Left lung (tissue), 14 donors: Measurements from ENCODE around the gene OR4Q2. TPM values are rescaled to one million over a fixed set of nuclear protein-coding genes. Genes with fewer than 3 reads are reported as not detected.
"Not testable (repeated sequence)": the region's sequence is repeated elsewhere in the genome, so short reads cannot be mapped to it uniquely, and the experiment has no call there.

Experiments
- ATAC-seq: fragments of 200-7000 bp; cut with Tn5 transposase; one replicate; pipeline ENCODE4 v1.9.1; 2020; ENCODE audit warnings: moderate library complexity
- DNase-seq, 4 donors: peaks; one replicate each; pipeline ENCODE4 v3.0.0-alpha.2; 2013 to 2020
- H3K27ac ChIP-seq, 2 donors: fragments of 200-600 bp; sonication (generic) in 1 of 2; one replicate each; pipeline versions ENCODE4 v1.5.0 to v1.8.0; 2020 to 2021
- H3K27me3 ChIP-seq, 2 donors: fragments of 200-600 bp; sonication (generic) in 1 of 2; one replicate each; pipeline versions ENCODE4 v1.5.0 to v1.8.0; 2020 to 2021
- H3K36me3 ChIP-seq, 2 donors: fragments of 200-600 bp; sonication (generic) in 1 of 2; one replicate each; pipeline versions ENCODE4 v1.5.0 to v1.8.0; 2020 to 2021
- H3K4me1 ChIP-seq, 2 donors: fragments of 200-600 bp; one replicate each; pipeline ENCODE4 v1.8.0; 2021
- H3K4me3 ChIP-seq, 2 donors: fragments of 200-600 bp; sonication (generic) in 1 of 2; one replicate each; pipeline versions ENCODE4 v1.5.0 to v1.8.0; 2020 to 2021; ENCODE audit warnings: mild to moderate bottlenecking in 1 of 2
- H3K9me3 ChIP-seq, 2 donors: fragments of 200-600 bp; sonication (generic) in 1 of 2; one replicate each; pipeline versions ENCODE4 v1.5.0 to v1.8.0; 2020 to 2021
- intact Hi-C, 2 donors: fragments of 100-400 bp; cut with DNase I; formaldehyde crosslinking; loops; one replicate each; pipeline versions ENCODE4 v1.11.2 to v1.14.2; 2022
- long read RNA-seq, 12 donors: library from polyadenylated mRNA in 2 of 12; unstranded in 2 of 12; transcript quantifications; one replicate each; pipeline ENCODE4 v2.0.0 and lab custom pipeline, GENCODE V29; 2019 to 2026
- polyA plus RNA-seq, 6 donors: library from polyadenylated mRNA; unstranded; fragments of 120-200 nt; gene quantifications; one replicate each; pipeline ENCODE4 v1.2.1, GENCODE V29; 2013; ENCODE audit not compliant: insufficient read length in 6 of 6
- total RNA-seq, 2 donors: library from RNA; stranded (reverse); fragmentation: NEBNext Ultra II Directional; extraction: Animal tissue kit (Norgen Biotek cat#: 25700); gene quantifications; one replicate each; pipeline ENCODE4 v1.2.1, GENCODE V29; 2021
- TF ChIP-seq, protein P1 (sequence below), 2 donors: fragments of 200-600 bp; sonication (generic) in 1 of 2; IDR thresholded peaks; one replicate each; pipeline versions ENCODE4 v1.5.0 to v1.8.0; 2021; ENCODE audit warnings: antibody characterized with exemption in 2 of 2
- donor health status: DM: no; HTN: yes; CAD: no.
- donor health status: DM: no; HTN: no; CAD: no.

The OR4Q2 gene
- not detected for total RNA-seq
- polyA plus RNA-seq = not detected
- long read RNA-seq, donor 1 = 0 reads
- long read RNA-seq, donor 2 = 0 reads
- long read RNA-seq, donor 3 = 0 reads
- long read RNA-seq, donor 4 = 0 reads
- long read RNA-seq, donor 5 = 0 reads
- long read RNA-seq, donor 6 = 0 reads
- long read RNA-seq, donor 7 = 0 reads
- long read RNA-seq, donor 8 = 0 reads
- long read RNA-seq, donor 9 = 0 reads
- long read RNA-seq, donor 10 = 0 reads
- long read RNA-seq, donor 11 = 0 reads
- long read RNA-seq, donor 12 = 0 reads

DNA sequence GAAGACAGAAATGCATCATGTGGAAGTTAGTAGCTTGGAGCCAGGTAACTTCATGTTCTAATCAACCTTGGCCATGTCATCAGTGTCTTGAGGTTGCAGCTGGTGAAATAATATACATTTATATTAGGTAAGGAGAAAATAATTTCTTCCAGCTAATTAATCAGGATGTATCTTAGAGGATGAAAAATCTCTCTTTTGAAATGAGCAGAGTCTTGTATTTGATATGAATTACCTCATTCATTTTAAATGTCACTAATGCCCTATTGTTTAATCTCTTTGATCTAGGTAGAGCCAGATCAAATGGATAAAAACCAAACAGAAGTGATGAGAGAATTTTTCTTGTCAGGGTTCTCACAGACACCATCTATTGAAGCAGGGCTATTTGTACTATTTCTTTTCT lies at the start of gene OR4Q2:
Gene OR4Q2 (plus strand): TSS at position 301 of the 400 bp plus-strand sequence.
- intact Hi-C loops = no loop called here
- Histone ChIP-seq H3K4me1 (no peaks in the 10 kb centered on the region), H3K27me3 (no peaks in the 10 kb centered on the region), H3K9me3 (no peaks in the 10 kb centered on the region), H3K4me3 (no peak within 1 kb of the TSS), H3K36me3 (no peaks in the 10 kb centered on the region), H3K27ac (no peak within 1 kb of the TSS)
- DNase-seq (no peak), ATAC-seq (no peak)
- TF ChIP-seq, protein P1, sequence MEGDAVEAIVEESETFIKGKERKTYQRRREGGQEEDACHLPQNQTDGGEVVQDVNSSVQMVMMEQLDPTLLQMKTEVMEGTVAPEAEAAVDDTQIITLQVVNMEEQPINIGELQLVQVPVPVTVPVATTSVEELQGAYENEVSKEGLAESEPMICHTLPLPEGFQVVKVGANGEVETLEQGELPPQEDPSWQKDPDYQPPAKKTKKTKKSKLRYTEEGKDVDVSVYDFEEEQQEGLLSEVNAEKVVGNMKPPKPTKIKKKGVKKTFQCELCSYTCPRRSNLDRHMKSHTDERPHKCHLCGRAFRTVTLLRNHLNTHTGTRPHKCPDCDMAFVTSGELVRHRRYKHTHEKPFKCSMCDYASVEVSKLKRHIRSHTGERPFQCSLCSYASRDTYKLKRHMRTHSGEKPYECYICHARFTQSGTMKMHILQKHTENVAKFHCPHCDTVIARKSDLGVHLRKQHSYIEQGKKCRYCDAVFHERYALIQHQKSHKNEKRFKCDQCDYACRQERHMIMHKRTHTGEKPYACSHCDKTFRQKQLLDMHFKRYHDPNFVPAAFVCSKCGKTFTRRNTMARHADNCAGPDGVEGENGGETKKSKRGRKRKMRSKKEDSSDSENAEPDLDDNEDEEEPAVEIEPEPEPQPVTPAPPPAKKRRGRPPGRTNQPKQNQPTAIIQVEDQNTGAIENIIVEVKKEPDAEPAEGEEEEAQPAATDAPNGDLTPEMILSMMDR (IDR thresholded peaks at IDR 0.05) = no peak

DNA sequence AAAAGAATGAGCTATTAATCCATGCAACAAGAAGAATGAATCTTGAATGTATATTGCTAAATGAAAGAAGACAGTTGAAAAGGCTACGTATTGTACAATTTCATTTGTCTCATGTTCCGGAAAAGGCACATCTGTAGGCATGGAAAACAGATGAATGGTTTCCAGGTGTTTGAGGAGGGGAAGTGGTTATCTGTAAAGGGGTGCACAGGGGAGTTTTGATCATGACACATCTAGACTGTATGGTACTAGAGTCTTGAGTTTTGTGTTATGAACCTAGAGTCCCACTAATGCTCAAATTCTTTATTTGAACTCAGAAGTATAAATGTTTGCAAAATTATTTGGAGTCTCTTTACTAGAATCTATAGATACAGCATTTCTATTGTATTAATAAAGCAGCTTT lies 32.2 kb upstream of the OR4Q2 start:
- H3K9me3 ChIP-seq, H3K27me3 ChIP-seq, H3K27ac ChIP-seq, H3K36me3 ChIP-seq, H3K4me1 ChIP-seq, intact Hi-C loops, DNase-seq, ATAC-seq, H3K4me3 ChIP-seq: not testable (repeated sequence)

DNA sequence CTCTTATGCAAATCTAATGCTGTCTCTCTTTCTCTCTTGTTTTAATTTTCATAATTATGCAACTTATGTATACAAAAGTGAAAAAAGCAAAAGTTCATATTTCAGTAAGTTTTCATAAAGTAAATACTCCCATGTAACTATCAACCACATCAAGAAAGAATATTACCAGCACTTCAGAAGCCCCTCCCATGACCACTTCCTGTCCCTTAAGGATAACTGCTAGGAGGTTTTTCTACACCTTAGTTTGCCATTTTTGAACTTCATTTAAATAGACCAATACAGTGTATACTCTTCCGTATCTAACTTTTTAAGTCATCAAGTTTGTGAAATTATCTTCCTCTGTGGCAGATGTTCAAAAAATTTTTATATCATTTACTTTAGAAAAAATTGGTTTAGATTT lies 27.1 kb upstream of the OR4Q2 start:
- Histone ChIP-seq H3K27ac (no peak overlapping the region), H3K36me3 (no peaks in the 10 kb centered on the region), H3K9me3 (no peaks in the 10 kb centered on the region), H3K4me3 (no peak overlapping the region), H3K4me1 (no peaks in the 10 kb centered on the region), H3K27me3 (no peaks in the 10 kb centered on the region)
- ATAC-seq = no peak
- intact Hi-C loops = no loop called here
- TF ChIP-seq, protein P1 (IDR thresholded peaks at IDR 0.05) = no peak
- DNase-seq = no peak

GRCh38 chr14:19975291-19975690 lies 26.7 kb upstream of the OR4Q2 start, which contains the start of gene OR4K15:
OR4K15 (plus strand) TSS chr14:19975591; CDS start chr14:19975591, 0 bp downstream.
- Histone ChIP-seq H3K27me3 (no peaks in the 10 kb centered on the region), H3K4me1 (no peaks in the 10 kb centered on the region), H3K27ac (no peak within 1 kb of the TSS), H3K9me3 (no peaks in the 10 kb centered on the region), H3K36me3 (no peaks in the 10 kb centered on the region), H3K4me3 (no peak within 1 kb of the TSS)
- ATAC-seq = no peak
- no peak for DNase-seq
- TF ChIP-seq, protein P1 (IDR thresholded peaks at IDR 0.05) = no peak
- intact Hi-C loops = no loop called here

DNA sequence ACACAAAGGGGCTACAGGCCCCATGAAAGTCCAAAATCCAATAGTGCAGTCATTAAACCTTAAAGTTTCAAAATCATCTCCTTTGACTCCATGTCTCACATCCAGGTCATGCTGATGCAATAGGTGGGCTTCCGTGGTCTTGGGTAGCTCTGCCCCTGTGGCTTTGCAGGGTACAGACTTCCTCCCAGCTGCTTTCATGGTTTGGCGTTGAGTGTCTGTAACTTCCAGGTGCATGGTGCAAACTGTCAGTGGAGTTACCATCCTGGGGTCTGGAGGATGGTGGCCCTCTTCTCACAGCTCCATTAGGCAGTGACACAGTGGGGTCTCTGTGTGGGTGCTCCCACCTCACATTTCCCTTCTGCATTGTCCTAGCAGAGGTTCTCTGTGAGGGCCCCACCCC lies 8.5 kb upstream of the OR4Q2 start:
- no peak for ATAC-seq
- DNase-seq = no peak
- Histone ChIP-seq H3K4me3 (no peak overlapping the region), H3K27ac (no peak overlapping the region), H3K4me1 (no peaks in the 10 kb centered on the region), H3K9me3 (no peaks in the 10 kb centered on the region), H3K36me3 (no peaks in the 10 kb centered on the region), H3K27me3 (no peaks in the 10 kb centered on the region)
- TF ChIP-seq, protein P1 (IDR thresholded peaks at IDR 0.05) = no peak
- intact Hi-C loops = no loop called here

DNA sequence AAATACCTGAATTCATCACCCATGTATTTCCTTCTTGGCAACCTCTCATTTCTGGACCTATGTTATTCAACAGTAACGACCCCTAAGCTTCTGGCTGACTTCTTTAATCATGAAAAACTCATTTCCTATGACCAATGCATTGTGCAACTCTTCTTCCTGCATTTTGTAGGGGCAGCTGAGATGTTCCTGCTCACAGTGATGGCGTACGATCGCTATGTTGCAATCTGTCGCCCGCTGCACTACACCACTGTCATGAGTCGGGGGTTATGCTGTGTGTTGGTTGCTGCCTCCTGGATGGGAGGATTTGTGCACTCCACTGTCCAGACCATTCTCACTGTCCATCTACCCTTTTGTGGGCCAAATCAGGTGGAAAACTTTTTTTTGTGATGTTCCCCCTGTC lies 356 bp downstream of the OR4Q2 start:
- no peaks in the 10 kb centered on the region for H3K36me3 ChIP-seq
- H3K4me3 ChIP-seq = no peak overlapping the region
- H3K27ac ChIP-seq = no peak overlapping the region
- TF ChIP-seq, protein P1 (IDR thresholded peaks at IDR 0.05) = no peak
- no peaks in the 10 kb centered on the region for H3K27me3 ChIP-seq
- intact Hi-C loops = no loop called here
- no peak for DNase-seq
- no peaks in the 10 kb centered on the region for H3K9me3 ChIP-seq
- ATAC-seq = no peak
- H3K4me1 ChIP-seq = no peaks in the 10 kb centered on the region
